Left lung (tissue), 10 donors: ENCODE data around the gene MAP3K5. TPM values are rescaled to one million over a fixed set of nuclear protein-coding genes. Genes with fewer than 3 reads are reported as not detected.

Experiments used
- ATAC-seq: fragments of 200-7000 bp; cut with Tn5 transposase; one replicate; pipeline ENCODE4 v1.9.1; 2020; ENCODE audit warnings: moderate library complexity
- DNase-seq, 4 donors: peaks; one replicate each; pipeline ENCODE4 v3.0.0-alpha.2; 2013 to 2020
- H3K27ac ChIP-seq, 2 donors: fragments of 200-600 bp; sonication (generic) in 1 of 2; one replicate each; pipeline versions ENCODE4 v1.5.0 to v1.8.0; 2020 to 2021
- H3K27me3 ChIP-seq, 2 donors: fragments of 200-600 bp; sonication (generic) in 1 of 2; one replicate each; pipeline versions ENCODE4 v1.5.0 to v1.8.0; 2020 to 2021
- H3K36me3 ChIP-seq, 2 donors: fragments of 200-600 bp; sonication (generic) in 1 of 2; one replicate each; pipeline versions ENCODE4 v1.5.0 to v1.8.0; 2020 to 2021
- H3K4me1 ChIP-seq, 2 donors: fragments of 200-600 bp; one replicate each; pipeline ENCODE4 v1.8.0; 2021
- H3K4me3 ChIP-seq, 2 donors: fragments of 200-600 bp; sonication (generic) in 1 of 2; one replicate each; pipeline versions ENCODE4 v1.5.0 to v1.8.0; 2020 to 2021; ENCODE audit warnings: mild to moderate bottlenecking in 1 of 2
- H3K9me3 ChIP-seq, 2 donors: fragments of 200-600 bp; sonication (generic) in 1 of 2; one replicate each; pipeline versions ENCODE4 v1.5.0 to v1.8.0; 2020 to 2021
- intact Hi-C, 2 donors: fragments of 100-400 bp; cut with DNase I; formaldehyde crosslinking; loops; one replicate each; pipeline versions ENCODE4 v1.11.2 to v1.14.2; 2022
- polyA plus RNA-seq, 6 donors: library from polyadenylated mRNA; unstranded; fragments of 120-200 nt; gene quantifications; one replicate each; pipeline ENCODE4 v1.2.1, GENCODE V29; 2013; ENCODE audit not compliant: insufficient read length in 6 of 6
- total RNA-seq, 2 donors: library from RNA; stranded (reverse); fragmentation: NEBNext Ultra II Directional; extraction: Animal tissue kit (Norgen Biotek cat#: 25700); gene quantifications; one replicate each; pipeline ENCODE4 v1.2.1, GENCODE V29; 2021
- TF ChIP-seq, protein P1 (sequence below), 2 donors: fragments of 200-600 bp; sonication (generic) in 1 of 2; IDR thresholded peaks; one replicate each; pipeline versions ENCODE4 v1.5.0 to v1.8.0; 2021; ENCODE audit warnings: antibody characterized with exemption in 2 of 2
- donor health status: DM: no; HTN: yes; CAD: no.
- donor health status: DM: no; HTN: no; CAD: no.

Gene MAP3K5
- total and polyA plus RNA-seq, 8 donors = 6.3 to 27.7 (median 7.2) TPM

DNA sequence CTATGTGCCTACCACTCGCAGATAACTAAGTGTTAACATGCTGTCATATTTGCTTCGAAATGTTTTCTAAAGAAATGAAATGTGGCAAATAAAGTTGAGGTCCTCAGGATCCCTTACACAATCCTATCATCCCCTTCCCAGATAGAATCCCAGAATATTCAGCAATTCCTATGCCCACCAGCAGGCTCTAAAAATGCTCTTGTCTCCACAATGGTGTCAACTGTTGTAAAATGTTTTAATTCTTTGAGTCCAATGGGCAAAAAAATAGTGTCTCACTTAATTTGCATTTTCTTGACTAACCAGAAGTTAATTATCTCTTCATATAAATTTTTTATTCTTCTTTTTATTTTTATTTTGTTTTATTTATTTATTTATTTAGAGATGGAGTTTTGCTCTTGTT, 138.2 kb downstream of the MAP3K5 start:
- no peaks in the 10 kb centered on the region for H3K9me3 ChIP-seq
- DNase-seq (no peak), ATAC-seq (no peak)
- TF ChIP-seq, protein P1, sequence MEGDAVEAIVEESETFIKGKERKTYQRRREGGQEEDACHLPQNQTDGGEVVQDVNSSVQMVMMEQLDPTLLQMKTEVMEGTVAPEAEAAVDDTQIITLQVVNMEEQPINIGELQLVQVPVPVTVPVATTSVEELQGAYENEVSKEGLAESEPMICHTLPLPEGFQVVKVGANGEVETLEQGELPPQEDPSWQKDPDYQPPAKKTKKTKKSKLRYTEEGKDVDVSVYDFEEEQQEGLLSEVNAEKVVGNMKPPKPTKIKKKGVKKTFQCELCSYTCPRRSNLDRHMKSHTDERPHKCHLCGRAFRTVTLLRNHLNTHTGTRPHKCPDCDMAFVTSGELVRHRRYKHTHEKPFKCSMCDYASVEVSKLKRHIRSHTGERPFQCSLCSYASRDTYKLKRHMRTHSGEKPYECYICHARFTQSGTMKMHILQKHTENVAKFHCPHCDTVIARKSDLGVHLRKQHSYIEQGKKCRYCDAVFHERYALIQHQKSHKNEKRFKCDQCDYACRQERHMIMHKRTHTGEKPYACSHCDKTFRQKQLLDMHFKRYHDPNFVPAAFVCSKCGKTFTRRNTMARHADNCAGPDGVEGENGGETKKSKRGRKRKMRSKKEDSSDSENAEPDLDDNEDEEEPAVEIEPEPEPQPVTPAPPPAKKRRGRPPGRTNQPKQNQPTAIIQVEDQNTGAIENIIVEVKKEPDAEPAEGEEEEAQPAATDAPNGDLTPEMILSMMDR (IDR thresholded peaks at IDR 0.05) = no peak
- intact Hi-C loops = no loop called here
- no peaks in the 10 kb centered on the region for H3K27me3 ChIP-seq
- no peak overlapping the region for H3K27ac ChIP-seq
- no peak overlapping the region for H3K4me3 ChIP-seq
- H3K4me1 ChIP-seq = no peaks in the 10 kb centered on the region
- H3K36me3 ChIP-seq = peaks cover 0 to 53% of the 10 kb centered on the region in 2 donors

DNA sequence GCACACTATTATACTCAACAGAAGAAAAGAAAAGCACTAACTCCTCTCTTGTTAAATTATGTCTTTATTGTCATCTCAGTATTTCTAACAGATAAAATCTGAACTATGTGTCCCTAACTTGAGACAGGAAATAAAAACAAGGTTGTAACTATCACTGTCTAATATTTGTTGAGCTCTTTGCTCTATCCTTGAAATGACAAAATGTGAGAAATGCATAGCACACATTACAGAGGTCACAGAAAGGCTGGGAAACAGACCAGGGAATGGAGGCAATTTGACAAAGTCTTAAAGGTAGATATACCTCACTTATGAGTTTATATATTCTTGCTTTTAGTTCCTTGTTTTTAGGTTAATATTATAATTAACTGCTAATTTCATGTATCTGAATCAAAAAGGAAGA, 139.6 kb downstream of the MAP3K5 start:
- no peak for DNase-seq
- no peak overlapping the region for H3K4me3 ChIP-seq
- ATAC-seq = peak; percentile 14
- no peaks in the 10 kb centered on the region for H3K9me3 ChIP-seq
- peaks cover 0 to 49% of the 10 kb centered on the region in 2 donors for H3K36me3 ChIP-seq
- no peak overlapping the region for H3K27ac ChIP-seq
- TF ChIP-seq, protein P1 (IDR thresholded peaks at IDR 0.05) = no peak
- no peaks in the 10 kb centered on the region for H3K27me3 ChIP-seq
- intact Hi-C loops = no loop called here
- H3K4me1 ChIP-seq = peaks cover under 1 to 7% of the 10 kb centered on the region in 2 donors

DNA sequence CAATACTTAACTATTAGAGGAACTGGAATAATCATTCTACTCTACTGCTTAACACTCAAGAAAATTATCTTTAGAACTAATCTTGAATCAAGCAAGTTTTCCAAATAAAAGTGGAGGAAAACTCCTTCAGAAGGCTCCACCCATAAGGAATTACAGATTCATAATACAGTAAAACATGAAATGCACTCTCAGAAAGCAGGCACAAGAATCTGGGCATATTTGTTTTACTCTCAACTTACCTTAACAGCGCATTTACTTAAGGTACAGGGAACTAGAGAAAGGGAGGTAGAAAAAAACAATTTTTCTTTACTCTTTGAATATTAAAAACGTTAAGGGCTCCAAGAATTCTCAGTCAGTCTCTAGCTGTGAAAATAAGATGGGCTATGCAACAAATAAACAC, 140.3 kb downstream of the MAP3K5 start:
- DNase-seq (no peak), ATAC-seq (peak; percentile 83)
- H3K9me3 ChIP-seq = no peaks in the 10 kb centered on the region
- H3K36me3 ChIP-seq = peaks cover 0 to 44% of the 10 kb centered on the region in 2 donors
- TF ChIP-seq, protein P1 (IDR thresholded peaks at IDR 0.05) = no peak
- H3K4me1 ChIP-seq = peaks cover 8 to 13% of the 10 kb centered on the region in 2 donors
- no peak overlapping the region for H3K4me3 ChIP-seq
- H3K27me3 ChIP-seq = no peaks in the 10 kb centered on the region
- H3K27ac ChIP-seq = no peak overlapping the region
- intact Hi-C loops = no loop called here

DNA sequence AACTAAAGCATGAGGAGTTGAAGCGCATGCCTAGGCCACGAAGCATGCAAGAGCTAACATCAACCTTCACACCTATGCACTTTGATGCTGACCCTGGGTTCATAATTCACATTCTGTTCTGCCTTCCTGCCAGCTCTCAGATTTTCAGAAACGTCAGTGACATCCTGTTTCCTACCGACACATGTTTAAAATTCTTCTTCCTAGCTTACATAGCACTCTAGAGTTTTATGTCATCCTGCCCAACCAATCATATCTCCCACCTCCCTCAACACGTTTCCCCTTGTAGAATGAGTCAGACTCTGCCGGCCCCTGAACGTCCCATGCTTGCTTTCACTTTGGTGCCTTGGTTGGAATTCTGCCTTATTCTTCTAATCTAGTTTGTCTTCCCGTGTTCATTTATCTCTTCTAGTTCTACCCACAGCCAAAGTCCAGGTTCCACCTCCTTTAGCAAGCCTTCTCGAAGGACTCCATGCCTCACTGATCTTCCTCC, 144.9 kb downstream of the MAP3K5 start:
- no peak for DNase-seq
- TF ChIP-seq, protein P1 (IDR thresholded peaks at IDR 0.05) = no peak
- no peaks in the 10 kb centered on the region for H3K27me3 ChIP-seq
- no peak overlapping the region for H3K4me3 ChIP-seq
- H3K27ac ChIP-seq = peak overlapping the region; percentile 35 to 48
- peak; percentile 16 for ATAC-seq
- intact Hi-C loops = no loop called here
- peaks cover 0 to 27% of the 10 kb centered on the region in 2 donors for H3K36me3 ChIP-seq
- H3K9me3 ChIP-seq = no peaks in the 10 kb centered on the region
- H3K4me1 ChIP-seq = peaks cover 8 to 32% of the 10 kb centered on the region in 2 donors

DNA sequence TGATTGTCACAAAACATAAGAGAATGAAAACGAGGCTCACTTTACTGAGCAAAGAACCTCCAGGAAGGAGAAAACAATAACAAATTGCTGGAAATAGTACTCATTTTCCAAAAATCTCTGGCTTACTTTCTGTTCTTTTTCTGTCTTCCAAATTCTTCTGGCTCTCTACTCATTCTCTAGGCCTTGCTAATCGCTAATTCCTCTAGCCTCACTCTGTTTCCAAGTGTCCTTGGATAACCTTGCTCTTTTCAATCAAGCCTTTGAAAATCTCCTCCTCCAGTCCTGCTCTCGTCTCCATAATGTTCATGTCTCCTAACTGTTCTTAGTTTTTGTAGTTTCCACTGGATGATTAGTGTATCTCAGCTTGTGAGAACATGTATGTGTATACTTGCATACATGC, 145.9 kb downstream of the MAP3K5 start:
- Histone ChIP-seq H3K4me1 (peaks cover 8 to 32% of the 10 kb centered on the region in 2 donors), H3K9me3 (no peaks in the 10 kb centered on the region), H3K27me3 (no peaks in the 10 kb centered on the region), H3K36me3 (peaks cover 0 to 27% of the 10 kb centered on the region in 2 donors), H3K4me3 (no peak overlapping the region), H3K27ac (peak overlapping the region; percentile 13 to 35)
- TF ChIP-seq, protein P1 (IDR thresholded peaks at IDR 0.05) = no peak
- ATAC-seq (no peak), DNase-seq (peak in 1 of 4 donors; percentile 44)
- intact Hi-C loops = no loop called here
